OCI-LY3 (cell line): ENCODE measurements around the gene NPC1.
"Not testable (repeated sequence)": the region's sequence is repeated elsewhere in the genome, so short reads cannot be mapped to it uniquely, and the experiment has no call there.

Experiments used
- H2AFZ ChIP-seq: fragments of 200-600, 300-600 bp; shearing (Covaris generic); 2 replicates; pipeline ENCODE4 v1.6.0; 2014; ENCODE audit warnings: antibody characterized with exemption, low read depth, low read length
- H3K27ac ChIP-seq: fragments of 200-600, 300-600 bp; sonication (generic); 2 replicates; pipeline ENCODE4 v1.5.1; 2014; ENCODE audit warnings: mild to moderate bottlenecking, low read length, moderate library complexity, mixed read lengths
- H3K27me3 ChIP-seq: fragments of 200-600, 300-600 bp; sonication (generic); 2 replicates; pipeline ENCODE4 v1.6.1; 2014; ENCODE audit warnings: low read depth, low read length, mixed read lengths
- H3K36me3 ChIP-seq: fragments of 200-600, 300-600 bp; sonication (generic); replicated peaks from 2 replicates; pipeline ENCODE3; 2014; ENCODE audit warnings: low read depth, low read length, mixed read lengths
- H3K4me1 ChIP-seq: fragments of 300-600, 200-600 bp; sonication (generic); 2 replicates; pipeline ENCODE4 v1.6.1; 2014; ENCODE audit warnings: low read length, mixed read lengths
- H3K4me2 ChIP-seq: fragments of 200-600, 300-600 bp; sonication (generic); 2 replicates; pipeline ENCODE4 v1.6.1; 2014; ENCODE audit warnings: low read length, mixed read lengths
- H3K4me3 ChIP-seq: fragments of 300-600, 200-600 bp; sonication (generic); 2 replicates; pipeline ENCODE4 v1.5.1; 2014; ENCODE audit warnings: antibody characterized with exemption, mild to moderate bottlenecking, low read length, moderate library complexity
- H3K79me2 ChIP-seq: fragments of 300-600, 200-600 bp; shearing (Covaris generic); 2 replicates; pipeline ENCODE4 v1.6.1; 2014; ENCODE audit warnings: mild to moderate bottlenecking, low read length, mixed read lengths
- H3K9ac ChIP-seq: fragments of 300-600, 200-600 bp; shearing (Covaris generic); 2 replicates; pipeline ENCODE4 v1.6.0; 2014; ENCODE audit warnings: mild to moderate bottlenecking, low read length, moderate library complexity
- H3K9me3 ChIP-seq: fragments of 200-600, 300-600 bp; shearing (Covaris generic); 2 replicates; pipeline ENCODE4 v1.6.1; 2014; ENCODE audit warnings: low read length, mixed read lengths; ENCODE audit not compliant: insufficient read depth
- H4K20me1 ChIP-seq: fragments of 200-600, 300-600 bp; sonication (generic); 2 replicates; pipeline ENCODE4 v1.6.1; 2016; ENCODE audit warnings: low read length, mixed read lengths; ENCODE audit not compliant: insufficient read depth
- EZH2phosphoT487 ChIP-seq: fragments of 200-600 bp; shearing (Covaris generic); IDR thresholded peaks from 2 replicates; pipeline ENCODE4 v1.6.1; 2018; ENCODE audit warnings: antibody characterized with exemption, mixed run types, low read depth
- TF ChIP-seq, protein P1 (sequence below): fragments of 200-600, 300-600 bp; sonication (generic); IDR thresholded peaks from 2 replicates; pipeline ENCODE4 v1.5.1; 2014; ENCODE audit warnings: antibody characterized with exemption, low read length, low read depth

Gene NPC1

DNA sequence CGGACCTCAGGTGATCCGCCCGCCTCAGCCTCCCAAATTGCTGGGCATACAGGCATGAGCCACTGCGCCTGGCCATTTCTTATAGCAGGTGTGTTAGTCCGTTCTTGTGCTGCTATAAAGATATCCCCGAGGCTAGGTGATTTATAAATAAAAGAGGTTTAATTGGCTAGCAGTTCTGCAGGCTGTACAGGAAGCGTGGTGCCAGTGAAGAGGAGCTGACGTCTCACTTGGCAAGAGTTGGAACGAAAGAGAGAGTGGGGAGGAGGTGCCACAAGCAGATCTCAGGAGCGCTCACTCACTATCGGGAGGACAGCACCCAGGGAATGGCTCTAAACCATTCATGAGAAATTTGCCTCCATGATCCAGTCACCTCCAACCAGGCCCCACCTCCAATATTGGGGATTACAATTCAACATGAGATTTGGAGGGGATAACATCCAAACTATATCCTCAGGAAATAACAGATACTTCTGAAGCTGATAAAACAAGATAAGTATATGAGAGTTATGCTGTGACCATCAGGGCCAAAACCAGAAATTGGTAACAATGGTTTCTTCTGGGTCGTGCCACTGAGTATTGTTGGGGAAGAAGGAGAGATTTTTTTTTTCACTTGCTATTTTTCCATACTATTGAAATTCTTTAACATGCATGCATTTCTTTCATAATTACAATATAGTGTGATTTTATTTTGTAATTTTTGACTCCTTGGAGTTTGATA, 90.4 kb downstream of the NPC1 start:
- H3K79me2 ChIP-seq: no peaks in the 10 kb centered on the region
- no peak overlapping the region for H2AFZ ChIP-seq
- H3K36me3 ChIP-seq: no peaks in the 10 kb centered on the region
- TF ChIP-seq, protein P1, sequence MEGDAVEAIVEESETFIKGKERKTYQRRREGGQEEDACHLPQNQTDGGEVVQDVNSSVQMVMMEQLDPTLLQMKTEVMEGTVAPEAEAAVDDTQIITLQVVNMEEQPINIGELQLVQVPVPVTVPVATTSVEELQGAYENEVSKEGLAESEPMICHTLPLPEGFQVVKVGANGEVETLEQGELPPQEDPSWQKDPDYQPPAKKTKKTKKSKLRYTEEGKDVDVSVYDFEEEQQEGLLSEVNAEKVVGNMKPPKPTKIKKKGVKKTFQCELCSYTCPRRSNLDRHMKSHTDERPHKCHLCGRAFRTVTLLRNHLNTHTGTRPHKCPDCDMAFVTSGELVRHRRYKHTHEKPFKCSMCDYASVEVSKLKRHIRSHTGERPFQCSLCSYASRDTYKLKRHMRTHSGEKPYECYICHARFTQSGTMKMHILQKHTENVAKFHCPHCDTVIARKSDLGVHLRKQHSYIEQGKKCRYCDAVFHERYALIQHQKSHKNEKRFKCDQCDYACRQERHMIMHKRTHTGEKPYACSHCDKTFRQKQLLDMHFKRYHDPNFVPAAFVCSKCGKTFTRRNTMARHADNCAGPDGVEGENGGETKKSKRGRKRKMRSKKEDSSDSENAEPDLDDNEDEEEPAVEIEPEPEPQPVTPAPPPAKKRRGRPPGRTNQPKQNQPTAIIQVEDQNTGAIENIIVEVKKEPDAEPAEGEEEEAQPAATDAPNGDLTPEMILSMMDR: no peak
- TF ChIP-seq EZH2phosphoT487: no peak
- peaks cover 8% of the 10 kb centered on the region for H3K4me1 ChIP-seq
- H3K9ac ChIP-seq: no peak overlapping the region
- no peak overlapping the region for H3K4me3 ChIP-seq
- no peak overlapping the region for H3K27ac ChIP-seq
- H3K9me3 ChIP-seq: no peaks in the 10 kb centered on the region
- no peaks in the 10 kb centered on the region for H3K27me3 ChIP-seq
- H3K4me2 ChIP-seq: no peak overlapping the region
- no peaks in the 10 kb centered on the region for H4K20me1 ChIP-seq

DNA sequence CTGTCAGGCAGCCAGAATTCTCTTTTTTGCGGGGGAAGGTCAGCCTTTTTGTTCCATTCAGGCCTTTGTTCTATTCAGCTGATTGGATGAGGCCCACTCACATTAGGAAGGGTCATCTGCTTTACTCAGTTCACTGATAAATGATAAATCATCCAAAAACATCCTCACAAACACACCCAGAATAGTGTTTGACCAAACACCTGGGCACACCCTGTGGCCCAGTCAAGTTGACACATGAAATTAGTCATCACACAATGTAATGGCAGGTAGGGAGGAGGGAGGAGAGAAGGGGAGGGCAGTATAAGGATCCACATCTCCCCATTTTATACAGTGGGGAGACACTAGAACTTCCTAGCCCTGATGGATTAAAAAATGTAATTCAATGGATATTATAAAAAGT, 91.3 kb downstream of the NPC1 start:
- H3K27me3 ChIP-seq: no peaks in the 10 kb centered on the region
- H3K9me3 ChIP-seq: no peaks in the 10 kb centered on the region
- no peaks in the 10 kb centered on the region for H4K20me1 ChIP-seq
- no peak overlapping the region for H2AFZ ChIP-seq
- no peak overlapping the region for H3K4me3 ChIP-seq
- H3K4me2 ChIP-seq: no peak overlapping the region
- no peak overlapping the region for H3K9ac ChIP-seq
- H3K36me3 ChIP-seq: no peaks in the 10 kb centered on the region
- TF ChIP-seq EZH2phosphoT487: no peak
- TF ChIP-seq, protein P1: no peak
- H3K27ac ChIP-seq: no peak overlapping the region
- H3K4me1 ChIP-seq: peaks cover 8% of the 10 kb centered on the region
- H3K79me2 ChIP-seq: no peaks in the 10 kb centered on the region

DNA sequence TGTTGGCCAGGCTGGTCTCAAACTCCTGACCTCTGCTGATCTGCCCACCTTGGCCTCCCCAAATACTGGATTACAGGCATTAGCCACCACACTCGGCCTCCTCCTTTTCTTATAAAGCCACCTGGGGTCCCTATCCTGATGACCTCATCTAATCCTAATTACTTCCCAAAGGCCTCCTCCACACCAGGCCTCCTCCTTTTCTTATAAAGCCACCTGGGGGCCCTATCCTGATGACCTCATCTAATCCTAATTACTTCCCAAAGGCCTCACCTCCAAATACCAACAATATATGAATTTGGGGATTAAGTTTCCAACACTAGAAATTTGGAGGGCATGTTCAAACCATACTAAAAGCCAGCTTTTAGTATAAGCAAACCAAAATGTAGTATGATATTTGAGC, 92.7 kb downstream of the NPC1 start:
- Histone ChIP-seq H3K4me2 (no peak overlapping the region), H3K9ac (no peak overlapping the region), H3K27ac (no peak overlapping the region)

DNA sequence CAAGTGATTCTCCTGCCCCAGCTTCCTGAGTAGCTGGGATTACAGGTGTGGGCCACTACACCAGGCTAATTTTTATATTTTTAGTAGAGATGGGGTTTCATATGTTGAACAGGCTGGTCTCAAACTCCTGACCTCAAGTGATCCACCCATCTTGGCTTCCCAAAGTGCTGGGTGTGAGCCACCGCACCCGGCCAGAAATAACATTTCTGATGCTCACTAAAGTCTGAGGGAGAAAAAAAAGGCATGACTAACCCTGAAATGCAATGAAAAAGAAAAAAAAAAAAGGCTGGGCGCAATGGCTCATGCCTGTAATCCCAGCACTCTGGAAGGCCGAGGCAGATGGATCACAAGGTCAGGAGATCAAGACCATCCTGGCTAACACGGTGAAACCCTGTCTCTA, 96.7 kb downstream of the NPC1 start:
- not testable (repeated sequence) for H2AFZ ChIP-seq, H3K4me3 ChIP-seq, H4K20me1 ChIP-seq, H3K9me3 ChIP-seq, H3K79me2 ChIP-seq, H3K9ac ChIP-seq, H3K4me1 ChIP-seq, H3K36me3 ChIP-seq, H3K27ac ChIP-seq, H3K27me3 ChIP-seq, H3K4me2 ChIP-seq

More for the DNA sequence above, 92.7 kb downstream of the NPC1 start:
- Histone ChIP-seq H3K27me3 (no peaks in the 10 kb centered on the region), H3K4me3 (no peak overlapping the region), H2AFZ (no peak overlapping the region), H3K36me3 (no peaks in the 10 kb centered on the region), H4K20me1 (no peaks in the 10 kb centered on the region), H3K79me2 (no peaks in the 10 kb centered on the region), H3K9me3 (no peaks in the 10 kb centered on the region), H3K4me1 (no peaks in the 10 kb centered on the region)
- TF ChIP-seq, protein P1: no peak
- no peak for TF ChIP-seq EZH2phosphoT487
